ENCODE results near the gene CPT1B.
A peak's percentile ranks its signal among the peaks of the same experiment; 100 is the strongest.
"Not testable (repeated sequence)": the region's sequence is repeated elsewhere in the genome, so short reads cannot be mapped to it uniquely, and the experiment has no call there.

The CPT1B gene

GRCh38 chr22:50526108-50526833, 52.0 kb downstream of the CPT1B start:
- peak; percentile 75 for DNase-seq

GRCh38 chr22:50525858-50526107, 52.4 kb downstream of the CPT1B start:
- DNase-seq = no peak

GRCh38 chr22:50525104-50525857, 52.9 kb downstream of the CPT1B start, which contains the start of gene SCO2:
Gene SCO2 (minus strand): TSS chr22:50525598. CDS start chr22:50524411, 1,187 bp downstream.
- DNase-seq = peak; percentile 98

GRCh38 chr22:50524676-50525103, 53.5 kb downstream of the CPT1B start:
- DNase-seq = no peak

- no peak for DNase-seq
Observed at GRCh38 chr22:50523806-50524675, 54.2 kb downstream of the CPT1B start.

GRCh38 chr22:50523458-50523805, 54.8 kb downstream of the CPT1B start:
- no peak for DNase-seq

- DNase-seq = no peak
Observed at GRCh38 chr22:50522806-50523438, 55.3 kb downstream of the CPT1B start.

- no peak for DNase-seq
Observed at GRCh38 chr22:50522208-50522805, 55.9 kb downstream of the CPT1B start.

- no peak for DNase-seq
Observed at GRCh38 chr22:50521710-50522109, 56.5 kb downstream of the CPT1B start.

GRCh38 chr22:50520826-50521453, 57.3 kb downstream of the CPT1B start:
- no peak for DNase-seq

- DNase-seq = not testable (repeated sequence)
Observed at GRCh38 chr22:50520184-50520583, 58.0 kb downstream of the CPT1B start.

- no peak for DNase-seq
Observed at GRCh38 chr22:50519151-50519550, 59.1 kb downstream of the CPT1B start.

All from activated CD4-positive, alpha-beta T cell treated with anti-CD3 and anti-CD28 coated beads for 1 hour (primary cell).